Fibroblast of lung (primary cell): ENCODE results near the gene ITFG1. TPM values are rescaled to one million over a fixed set of nuclear protein-coding genes. Genes with fewer than 3 reads are reported as not detected.

Experiments
- DNase-seq, 2 donors: peaks; one replicate each; pipeline versions ENCODE4 v3.0.0 to v3.0.0-alpha.2; 2010; ENCODE audit warnings: low read depth in 2 of 2
- H2AFZ ChIP-seq: 2 replicates; pipeline ENCODE4 v1.5.1; 2012; ENCODE audit warnings: low read length, control low read depth, inconsistent platforms
- H3K27ac ChIP-seq: 2 replicates; pipeline ENCODE4 v1.5.1; 2011; ENCODE audit warnings: low read length, control low read depth; ENCODE audit not compliant: insufficient read depth
- H3K27me3 ChIP-seq: 2 replicates; pipeline ENCODE4 v1.5.1; 2011; ENCODE audit warnings: mild to moderate bottlenecking, low read length; ENCODE audit not compliant: control insufficient read depth, insufficient read depth
- H3K36me3 ChIP-seq: 2 replicates; pipeline ENCODE4 v1.5.1; 2011; ENCODE audit warnings: low read length; ENCODE audit not compliant: control insufficient read depth, insufficient read depth
- H3K4me1 ChIP-seq: 2 replicates; pipeline ENCODE4 v1.5.1; 2011; ENCODE audit warnings: low read length; ENCODE audit not compliant: control insufficient read depth, insufficient read depth; ENCODE audit errors: extremely low read depth
- H3K4me2 ChIP-seq: 2 replicates; pipeline ENCODE4 v1.5.1; 2011; ENCODE audit warnings: low read length, control low read depth; ENCODE audit not compliant: insufficient read depth; ENCODE audit errors: extremely low read depth
- H3K4me3 ChIP-seq, 4 experiments: fragments of 200-600 bp in 1 of 4; sonication (generic) in 1 of 4; replicated peaks in 1 of 4; 2 replicates each; pipeline ENCODE4 v1.5.1; 2011 to 2016; ENCODE audit warnings: low read length in 4 of 4, low read depth in 3 of 4, mild to moderate bottlenecking in 3 of 4, control low read depth in 2 of 4, inconsistent platforms in 1 of 4, mixed read lengths in 1 of 4; ENCODE audit not compliant: insufficient read depth in 1 of 4; ENCODE audit errors: control extremely low read depth in 1 of 4
- H3K79me2 ChIP-seq: 2 replicates; pipeline ENCODE4 v1.5.1; 2012; ENCODE audit warnings: mild to moderate bottlenecking, low read length, inconsistent platforms; ENCODE audit not compliant: control insufficient read depth, insufficient read depth
- H3K9ac ChIP-seq: 2 replicates; pipeline ENCODE4 v1.5.1; 2011; ENCODE audit warnings: mild to moderate bottlenecking, low read length, control low read depth; ENCODE audit not compliant: insufficient read depth
- H3K9me3 ChIP-seq: 2 replicates; pipeline ENCODE4 v1.5.1; 2012; ENCODE audit warnings: low read depth, low read length; ENCODE audit not compliant: control insufficient read depth, insufficient read depth
- H4K20me1 ChIP-seq: 2 replicates; pipeline ENCODE4 v1.5.1; 2011; ENCODE audit warnings: low read length; ENCODE audit not compliant: control insufficient read depth, insufficient read depth; ENCODE audit errors: extremely low read depth
- CTCF ChIP-seq, 2 donors: IDR thresholded peaks in 1 of 2; conservative IDR thresholded peaks in 1 of 2; 1 replicate in 1 of 2; 2 replicates in 1 of 2; pipeline ENCODE4 v1.5.1; 2011 to 2012; ENCODE audit warnings: low read length in 2 of 2, control low read depth in 1 of 2, inconsistent platforms in 1 of 2, low read depth in 1 of 2, mild to moderate bottlenecking in 1 of 2
- EZH2 ChIP-seq: IDR thresholded peaks from 2 replicates; pipeline ENCODE4 v1.5.1; 2012; ENCODE audit warnings: low read length, control low read depth, mild to moderate bottlenecking; ENCODE audit errors: missing control alignments
- polyA plus RNA-seq, 2 donors: library from polyadenylated mRNA; depleted of rRNA in 1 of 2; stranded (reverse) in 1 of 2; unstranded in 1 of 2; fragments of >200 nt; gene quantifications; 2 replicates each; pipeline ENCODE4 v1.2.1, GENCODE V29; 2011 to 2012; ENCODE audit warnings: missing spikeins in 1 of 2
- total RNA-seq: library from RNA; depleted of rRNA; stranded (reverse); fragments of >200 nt; gene quantifications from 2 replicates; pipeline ENCODE4 v1.2.1, GENCODE V29; 2014

Gene ITFG1
- total and polyA plus RNA-seq, 2 donors (not counting 1 experiment from before 2014, with no cell fraction given) = 96.1 to 111 TPM

GRCh38 chr16:47254756-47255155 is 206.1 kb downstream of the ITFG1 start:
- Histone ChIP-seq H3K4me1 (no peaks in the 10 kb centered on the region), H4K20me1 (no peaks in the 10 kb centered on the region), H3K9ac (no peak overlapping the region), H3K27ac (no peak overlapping the region), H2AFZ (no peak overlapping the region), H3K4me2 (no peak overlapping the region), H3K27me3 (no peaks in the 10 kb centered on the region), H3K79me2 (no peaks in the 10 kb centered on the region), H3K4me3 (no peak overlapping the region), H3K9me3 (no peaks in the 10 kb centered on the region), H3K36me3 (no peaks in the 10 kb centered on the region)
- TF ChIP-seq CTCF (conservative IDR thresholded peaks at IDR 0.05 in 1 of 2, IDR thresholded peaks at IDR 0.05 in 1 of 2; ENCODE audit: low read depth in 1 of 2, low read length in 2 of 2) (no peak), EZH2 (no peak)
- DNase-seq = no peak

- Histone ChIP-seq H3K27me3 (no peaks in the 10 kb centered on the region), H3K36me3 (no peaks in the 10 kb centered on the region), H3K9me3 (no peaks in the 10 kb centered on the region), H3K4me3 (no peak overlapping the region), H3K4me1 (no peaks in the 10 kb centered on the region), H3K79me2 (no peaks in the 10 kb centered on the region), H3K9ac (no peak overlapping the region), H2AFZ (no peak overlapping the region), H3K4me2 (no peak overlapping the region), H3K27ac (no peak overlapping the region), H4K20me1 (no peaks in the 10 kb centered on the region)
- DNase-seq = no peak
- TF ChIP-seq CTCF (conservative IDR thresholded peaks at IDR 0.05 in 1 of 2, IDR thresholded peaks at IDR 0.05 in 1 of 2; ENCODE audit: low read depth in 1 of 2, low read length in 2 of 2) = no peak
- no peak for TF ChIP-seq EZH2
Observed at GRCh38 chr16:47250983-47251382, 209.9 kb downstream of the ITFG1 start.

GRCh38 chr16:47247690-47248089 is 213.2 kb downstream of the ITFG1 start:
- Histone ChIP-seq H4K20me1 (no peaks in the 10 kb centered on the region), H2AFZ (no peak overlapping the region), H3K9me3 (no peaks in the 10 kb centered on the region), H3K27me3 (no peaks in the 10 kb centered on the region), H3K27ac (no peak overlapping the region), H3K79me2 (no peaks in the 10 kb centered on the region), H3K4me3 (no peak overlapping the region), H3K4me2 (no peak overlapping the region), H3K9ac (no peak overlapping the region), H3K36me3 (no peaks in the 10 kb centered on the region), H3K4me1 (no peaks in the 10 kb centered on the region)
- TF ChIP-seq EZH2 (no peak), CTCF (conservative IDR thresholded peaks at IDR 0.05 in 1 of 2, IDR thresholded peaks at IDR 0.05 in 1 of 2; ENCODE audit: low read depth in 1 of 2, low read length in 2 of 2) (no peak)
- no peak for DNase-seq
